ENCODE data around the gene POLR2J. TPM values are rescaled to one million over a fixed set of nuclear protein-coding genes. Genes with fewer than 3 reads are reported as not detected.
A peak's percentile ranks its signal among the peaks of the same experiment; 100 is the strongest.

Gene POLR2J
- polyA plus RNA-seq, 1 donor (not counting 4 experiments of a cell fraction or from before 2014, with no cell fraction given): 65.0 TPM

DNA sequence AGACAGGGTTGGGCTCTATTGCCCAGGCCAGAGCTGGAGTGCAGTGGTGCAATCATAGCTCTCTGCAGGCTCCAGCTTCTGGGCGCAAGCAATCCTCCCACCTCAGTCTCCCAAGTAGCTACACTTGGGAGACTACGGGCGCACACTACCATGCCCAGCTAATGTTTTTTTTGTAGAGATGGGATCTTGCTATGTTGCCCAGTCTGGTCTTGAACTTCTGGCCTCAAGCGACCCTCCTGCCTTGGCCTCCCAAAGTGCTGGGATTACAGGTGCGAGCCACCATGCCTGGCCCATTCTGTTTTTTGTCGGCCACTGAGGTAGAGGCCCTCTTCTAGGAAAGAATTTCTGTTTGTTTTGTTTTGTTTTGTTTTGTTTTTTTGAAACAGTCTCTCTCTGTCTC, 26.3 kb downstream of the POLR2J start:
- no peak overlapping the region for H3K4me3 ChIP-seq (ENCODE audit: control insufficient read depth in 2 of 3, extremely low read depth in 1 of 3, insufficient read depth in 2 of 3, low read depth in 1 of 3, low read length in 3 of 3)
- H3K27ac ChIP-seq (ENCODE audit: control insufficient read depth, insufficient read depth, low read length): no peak overlapping the region
- peaks cover 0 to 4% of the 10 kb centered on the region in 2 experiments for H3K36me3 ChIP-seq (ENCODE audit: control insufficient read depth in 2 of 2, extremely low read depth in 1 of 2, insufficient read depth in 2 of 2, low read length in 2 of 2)
- H3K9me1 ChIP-seq (ENCODE audit: control insufficient read depth, extremely low read depth, insufficient read depth, low read length): no peaks in the 10 kb centered on the region
- H3K4me1 ChIP-seq (ENCODE audit: control insufficient read depth, extremely low read depth, insufficient read depth, low read length): peaks cover 10% of the 10 kb centered on the region
- H4K20me1 ChIP-seq (ENCODE audit: control insufficient read depth, extremely low read depth, insufficient read depth, low read length): no peaks in the 10 kb centered on the region
- H3K9me3 ChIP-seq (ENCODE audit: control insufficient read depth, low read depth, low read length): no peaks in the 10 kb centered on the region
- FAIRE-seq (no peak), DNase-seq (ENCODE audit: low read depth, low spot score) (no peak)
- no peaks in the 10 kb centered on the region for H3K27me3 ChIP-seq (ENCODE audit: control insufficient read depth, extremely low read depth, insufficient read depth, low read length)
- no peak overlapping the region for H3K4me2 ChIP-seq (ENCODE audit: control insufficient read depth, extremely low read depth, insufficient read depth, low read depth, low read length)
- H2AFZ ChIP-seq (ENCODE audit: control insufficient read depth, low read length): no peak overlapping the region
- dilution Hi-C loops (cut with MboI; ENCODE audit: extremely low pct_ligation_motif_present, low sequenced_read_pairs): no loop called here
- H3K79me2 ChIP-seq (ENCODE audit: control insufficient read depth, insufficient read depth, low read length): no peaks in the 10 kb centered on the region
- no peak overlapping the region for H3K9ac ChIP-seq (ENCODE audit: control insufficient read depth, extremely low read depth, insufficient read depth, low read length)
- TF ChIP-seq CTCF (optimal IDR thresholded peaks at IDR 0.05 in 1 of 3, IDR thresholded peaks at IDR 0.05 in 1 of 3, conservative IDR thresholded peaks at IDR 0.05 in 1 of 3; ENCODE audit: extremely low read depth in 1 of 3, insufficient read depth in 2 of 3, low read length in 3 of 3) (no peak), EZH2 (IDR thresholded peaks at IDR 0.05; ENCODE audit: low read length) (no peak)

DNA sequence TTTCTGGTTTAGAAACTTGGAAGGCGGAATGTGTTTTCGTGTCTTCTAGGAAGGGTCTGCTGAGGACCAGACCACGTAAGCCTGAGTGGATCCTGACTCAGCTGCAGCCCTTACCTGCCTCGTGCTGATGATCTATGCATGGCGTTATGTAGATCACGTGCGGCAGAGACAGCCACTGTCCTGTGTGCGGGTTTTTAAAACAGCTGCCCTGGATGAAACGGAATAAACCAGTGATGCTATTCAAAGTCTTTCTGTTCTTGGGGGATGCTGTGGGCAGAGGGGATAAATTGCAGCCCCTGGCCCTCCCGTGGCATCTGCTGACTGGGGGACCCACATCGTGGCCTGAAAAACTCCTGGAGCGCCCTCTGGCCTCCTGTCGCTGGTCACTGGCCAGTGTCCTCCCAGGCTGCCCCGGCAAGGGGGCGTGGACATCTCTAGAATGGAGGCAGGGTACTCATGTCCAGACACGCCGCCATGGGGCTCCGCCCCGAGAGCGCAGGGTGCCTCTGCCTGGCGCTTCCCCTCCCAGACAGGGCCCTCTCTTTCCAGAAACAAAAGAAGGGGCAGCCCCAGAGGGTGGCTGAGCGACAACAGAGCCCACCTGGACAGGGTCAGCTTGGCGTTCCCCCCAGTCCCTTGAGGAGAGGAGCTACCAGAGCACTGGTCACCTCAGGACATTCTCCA, 27.2 kb downstream of the POLR2J start:
- Histone ChIP-seq H2AFZ (ENCODE audit: control insufficient read depth, low read length) (peak overlapping the region; percentile 58), H3K4me3 (ENCODE audit: control insufficient read depth in 2 of 3, extremely low read depth in 1 of 3, insufficient read depth in 2 of 3, low read depth in 1 of 3, low read length in 3 of 3) (peak overlapping the region in 1 of 3 experiments; percentile 38), H3K9me1 (ENCODE audit: control insufficient read depth, extremely low read depth, insufficient read depth, low read length) (no peaks in the 10 kb centered on the region), H3K4me2 (ENCODE audit: control insufficient read depth, extremely low read depth, insufficient read depth, low read depth, low read length) (peak overlapping the region; percentile 46), H3K9ac (ENCODE audit: control insufficient read depth, extremely low read depth, insufficient read depth, low read length) (peak overlapping the region; percentile 71), H3K9me3 (ENCODE audit: control insufficient read depth, low read depth, low read length) (no peaks in the 10 kb centered on the region), H3K79me2 (ENCODE audit: control insufficient read depth, insufficient read depth, low read length) (no peaks in the 10 kb centered on the region), H3K36me3 (ENCODE audit: control insufficient read depth in 2 of 2, extremely low read depth in 1 of 2, insufficient read depth in 2 of 2, low read length in 2 of 2) (peaks cover 0 to 2% of the 10 kb centered on the region in 2 experiments), H3K27ac (ENCODE audit: control insufficient read depth, insufficient read depth, low read length) (peak overlapping the region; percentile 70), H3K4me1 (ENCODE audit: control insufficient read depth, extremely low read depth, insufficient read depth, low read length) (peaks cover 10% of the 10 kb centered on the region), H3K27me3 (ENCODE audit: control insufficient read depth, extremely low read depth, insufficient read depth, low read length) (no peaks in the 10 kb centered on the region), H4K20me1 (ENCODE audit: control insufficient read depth, extremely low read depth, insufficient read depth, low read length) (no peaks in the 10 kb centered on the region)
- dilution Hi-C loops (cut with MboI; ENCODE audit: extremely low pct_ligation_motif_present, low sequenced_read_pairs): no loop called here
- no peak for TF ChIP-seq CTCF (optimal IDR thresholded peaks at IDR 0.05 in 1 of 3, IDR thresholded peaks at IDR 0.05 in 1 of 3, conservative IDR thresholded peaks at IDR 0.05 in 1 of 3; ENCODE audit: extremely low read depth in 1 of 3, insufficient read depth in 2 of 3, low read length in 3 of 3)
- TF ChIP-seq EZH2 (IDR thresholded peaks at IDR 0.05; ENCODE audit: low read length): no peak
- FAIRE-seq: no peak
- DNase-seq (ENCODE audit: low read depth, low spot score): peak; percentile 81
